ENCODE results near the gene OR2AG1. TPM values are rescaled to one million over a fixed set of nuclear protein-coding genes. Genes with fewer than 3 reads are reported as not detected.
"Not testable (repeated sequence)": the region's sequence is repeated elsewhere in the genome, so short reads cannot be mapped to it uniquely, and the experiment has no call there.

The OR2AG1 gene
- total RNA-seq, 2 experiments from 2014 or later = not detected

GRCh38 chr11:6794639-6795038 is 11.8 kb downstream of the OR2AG1 start:
- ChIA-PET CTCF (interaction anchor here (1.9 kb wide), 1 partner anchor 18 kb away, joined by 7 read pairs; no protein-coding TSS in a partner anchor), POLR2A (no interaction called here)
- no peaks in the 10 kb centered on the region for H3K9me3 Mint-ChIP-seq
- H3K27me3 Mint-ChIP-seq = peaks cover 2% of the 10 kb centered on the region
- H3K27ac Mint-ChIP-seq = no peak overlapping the region
- intact Hi-C loops (cut with micrococcal nuclease) = no loop called here
- no peaks in the 10 kb centered on the region for H3K36me3 Mint-ChIP-seq
- no peak overlapping the region for H3K4me3 Mint-ChIP-seq
- no peak for DNase-seq
- peaks cover 3% of the 10 kb centered on the region for H3K4me1 Mint-ChIP-seq (ENCODE audit: low read depth)

GRCh38 chr11:6799402-6799801 is 16.6 kb downstream of the OR2AG1 start, which contains the start of gene OR6A2:
Gene OR6A2, minus strand, starts transcription at chr11:6799689. Its CDS starts 3,981 bp downstream, at chr11:6795708.
- ChIA-PET POLR2A (no interaction called here), CTCF (interaction anchor here (0.9 kb wide), 1 partner anchor 13 kb away, joined by 3 read pairs; no protein-coding TSS in a partner anchor)
- peaks cover 9% of the 10 kb centered on the region for H3K9me3 Mint-ChIP-seq
- DNase-seq = no peak
- intact Hi-C loops (cut with micrococcal nuclease) = no loop called here
- H3K4me1 Mint-ChIP-seq (ENCODE audit: low read depth) = peaks cover 4% of the 10 kb centered on the region
- no peaks in the 10 kb centered on the region for H3K36me3 Mint-ChIP-seq
- no peak within 1 kb of the TSS for H3K4me3 Mint-ChIP-seq
- H3K27me3 Mint-ChIP-seq = peaks cover 3% of the 10 kb centered on the region
- no peak within 1 kb of the TSS for H3K27ac Mint-ChIP-seq

GRCh38 chr11:6801075-6801474 is 18.3 kb downstream of the OR2AG1 start:
- intact Hi-C loops (cut with micrococcal nuclease); DNase-seq; H3K27ac Mint-ChIP-seq; H3K4me1 Mint-ChIP-seq (ENCODE audit: low read depth); H3K27me3 Mint-ChIP-seq; H3K4me3 Mint-ChIP-seq; H3K9me3 Mint-ChIP-seq; H3K36me3 Mint-ChIP-seq; POLR2A ChIA-PET: not testable (repeated sequence)
- CTCF ChIA-PET = interaction anchor here (0.6 kb wide), 1 partner anchor 11 kb away, joined by 4 read pairs; no protein-coding TSS in a partner anchor

- Mint-ChIP-seq H3K9me3 (no peaks in the 10 kb centered on the region), H3K27ac (no peak overlapping the region), H3K27me3 (peaks cover 25% of the 10 kb centered on the region), H3K36me3 (no peaks in the 10 kb centered on the region), H3K4me3 (no peak overlapping the region), H3K4me1 (ENCODE audit: low read depth) (no peaks in the 10 kb centered on the region)
- POLR2A ChIA-PET = no interaction called here
- intact Hi-C loops (cut with micrococcal nuclease) = loop anchor here (1.0 to 2.0 kb wide), 2 partner anchors 630 to 882 kb away; no protein-coding TSS in a partner anchor
- CTCF ChIA-PET = interaction anchor here (0.6 to 2.1 kb wide), 51 partner anchors 9 to 853 kb away, joined by 3 to 27 read pairs (median 4); partner anchors contain the start of genes APBB1, OR6A2 and ZNF215
- DNase-seq = peak; percentile 31
Measured at GRCh38 chr11:6812390-6813005, 29.7 kb downstream of the OR2AG1 start.

GRCh38 chr11:6813656-6814055 is 30.8 kb downstream of the OR2AG1 start:
- intact Hi-C loops (cut with micrococcal nuclease) = loop anchor here (2.0 kb wide), 1 partner anchor 881 kb away; no protein-coding TSS in a partner anchor
- ChIA-PET CTCF (no interaction called here), POLR2A (no interaction called here)
- Mint-ChIP-seq H3K4me3 (no peak overlapping the region), H3K9me3 (no peaks in the 10 kb centered on the region), H3K36me3 (no peaks in the 10 kb centered on the region), H3K27me3 (peaks cover 22% of the 10 kb centered on the region), H3K27ac (no peak overlapping the region), H3K4me1 (ENCODE audit: low read depth) (no peaks in the 10 kb centered on the region)
- no peak for DNase-seq

- DNase-seq = no peak
- peaks cover 13% of the 10 kb centered on the region for H3K27me3 Mint-ChIP-seq
- CTCF ChIA-PET = no interaction called here
- POLR2A ChIA-PET = no interaction called here
- no peaks in the 10 kb centered on the region for H3K4me1 Mint-ChIP-seq (ENCODE audit: low read depth)
- no peak overlapping the region for H3K4me3 Mint-ChIP-seq
- intact Hi-C loops (cut with micrococcal nuclease) = no loop called here
- H3K27ac Mint-ChIP-seq = no peak overlapping the region
- no peaks in the 10 kb centered on the region for H3K36me3 Mint-ChIP-seq
- H3K9me3 Mint-ChIP-seq = no peaks in the 10 kb centered on the region
Measured at GRCh38 chr11:6817694-6818093, 34.9 kb downstream of the OR2AG1 start.

GRCh38 chr11:6818967-6819366 is 36.1 kb downstream of the OR2AG1 start:
- ChIA-PET CTCF (interaction anchor here (0.6 kb wide), 1 partner anchor 24 kb away, joined by 3 read pairs; no protein-coding TSS in a partner anchor), POLR2A (no interaction called here)
- intact Hi-C loops (cut with micrococcal nuclease) = no loop called here
- DNase-seq = no peak
- Mint-ChIP-seq H3K4me3 (no peak overlapping the region), H3K36me3 (no peaks in the 10 kb centered on the region), H3K4me1 (ENCODE audit: low read depth) (no peaks in the 10 kb centered on the region), H3K27ac (no peak overlapping the region), H3K27me3 (peaks cover 9% of the 10 kb centered on the region), H3K9me3 (no peaks in the 10 kb centered on the region)

- H3K4me3 Mint-ChIP-seq = no peak overlapping the region
- CTCF ChIA-PET = interaction anchor here (1.5 to 3.6 kb wide), 2 partner anchors 12 to 197 kb away, joined by 3 to 27 read pairs; no protein-coding TSS in a partner anchor
- POLR2A ChIA-PET = no interaction called here
- no peak for DNase-seq
- H3K9me3 Mint-ChIP-seq = no peaks in the 10 kb centered on the region
- H3K27me3 Mint-ChIP-seq = peaks cover 9% of the 10 kb centered on the region
- intact Hi-C loops (cut with micrococcal nuclease) = no loop called here
- H3K36me3 Mint-ChIP-seq = no peaks in the 10 kb centered on the region
- H3K4me1 Mint-ChIP-seq (ENCODE audit: low read depth) = no peaks in the 10 kb centered on the region
- no peak overlapping the region for H3K27ac Mint-ChIP-seq
Measured at GRCh38 chr11:6824136-6824823, 41.5 kb downstream of the OR2AG1 start.

- no peak overlapping the region for H3K4me3 Mint-ChIP-seq
- POLR2A ChIA-PET = no interaction called here
- no peaks in the 10 kb centered on the region for H3K4me1 Mint-ChIP-seq (ENCODE audit: low read depth)
- CTCF ChIA-PET = interaction anchor here (1.5 to 3.6 kb wide), 2 partner anchors 13 to 196 kb away, joined by 3 to 27 read pairs; no protein-coding TSS in a partner anchor
- peaks cover 7% of the 10 kb centered on the region for H3K27me3 Mint-ChIP-seq
- DNase-seq = peak; percentile 18
- H3K9me3 Mint-ChIP-seq = no peaks in the 10 kb centered on the region
- intact Hi-C loops (cut with micrococcal nuclease) = no loop called here
- H3K36me3 Mint-ChIP-seq = no peaks in the 10 kb centered on the region
- no peak overlapping the region for H3K27ac Mint-ChIP-seq
Measured at GRCh38 chr11:6825231-6825744, 42.5 kb downstream of the OR2AG1 start.

- H3K4me3 Mint-ChIP-seq = no peak overlapping the region
Measured at GRCh38 chr11:6828103-6828502, 45.3 kb downstream of the OR2AG1 start.

GRCh38 chr11:6833356-6833755 is 50.5 kb downstream of the OR2AG1 start:
- ChIA-PET POLR2A (no interaction called here), CTCF (interaction anchor here (1.1 kb wide), 1 partner anchor 22 kb away, joined by 7 read pairs; no protein-coding TSS in a partner anchor)
- no peaks in the 10 kb centered on the region for H3K36me3 Mint-ChIP-seq
- no peak for DNase-seq
- no peaks in the 10 kb centered on the region for H3K9me3 Mint-ChIP-seq
- intact Hi-C loops (cut with micrococcal nuclease) = no loop called here
- no peaks in the 10 kb centered on the region for H3K4me1 Mint-ChIP-seq (ENCODE audit: low read depth)
- no peak overlapping the region for H3K4me3 Mint-ChIP-seq
- no peak overlapping the region for H3K27ac Mint-ChIP-seq
- H3K27me3 Mint-ChIP-seq = no peaks in the 10 kb centered on the region

More at GRCh38 chr11:6828103-6828502, 45.3 kb downstream of the OR2AG1 start:
- Mint-ChIP-seq H3K4me1 (ENCODE audit: low read depth) (no peaks in the 10 kb centered on the region), H3K27me3 (peaks cover 5% of the 10 kb centered on the region), H3K9me3 (no peaks in the 10 kb centered on the region), H3K36me3 (no peaks in the 10 kb centered on the region), H3K27ac (no peak overlapping the region)
- POLR2A ChIA-PET = no interaction called here
- no peak for DNase-seq
- CTCF ChIA-PET = no interaction called here
- intact Hi-C loops (cut with micrococcal nuclease) = no loop called here

- POLR2A ChIA-PET = no interaction called here
- Mint-ChIP-seq H3K4me3 (no peak overlapping the region), H3K27me3 (no peaks in the 10 kb centered on the region), H3K4me1 (ENCODE audit: low read depth) (no peaks in the 10 kb centered on the region), H3K27ac (no peak overlapping the region), H3K9me3 (no peaks in the 10 kb centered on the region), H3K36me3 (no peaks in the 10 kb centered on the region)
- DNase-seq = no peak
- intact Hi-C loops (cut with micrococcal nuclease) = no loop called here
- CTCF ChIA-PET = interaction anchor here (1.1 kb wide), 1 partner anchor 22 kb away, joined by 7 read pairs; no protein-coding TSS in a partner anchor
Measured at GRCh38 chr11:6834021-6834420, 51.2 kb downstream of the OR2AG1 start.
